A673 (cell line): ENCODE results near the gene PLCB4. TPM values are rescaled to one million over a fixed set of nuclear protein-coding genes. Genes with fewer than 3 reads are reported as not detected.

ENCODE experiments used
- BruUV-seq: library from RNA; stranded (reverse); fragments of 400-500 nt; replicated peaks from 2 replicates; lab custom pipeline; 2021; lab: Mats Ljungman, UMichigan
- CTCF ChIA-PET: fragments of 300-600 bp; sonication (Branson Sonifier 250); formaldehyde crosslinking; loops from one replicate; lab custom pipeline; 2022; ENCODE audit warnings: antibody characterized with exemption; lab: Charles Lee
- POLR2A ChIA-PET: fragments of 300-600 bp; sonication (Branson Sonifier 250); formaldehyde crosslinking; loops from one replicate; lab custom pipeline; 2022; ENCODE audit warnings: antibody characterized with exemption; ENCODE audit not compliant: low non-redundant PET; lab: Charles Lee
- DNase-seq: peaks from one replicate; pipeline ENCODE4 v3.0.0-alpha.2; 2015; ENCODE audit warnings: low spot score
- H3K27ac ChIP-seq: fragments of 200-600 bp; sonication (generic); 2 replicates; pipeline ENCODE4 v1.5.1; 2016; ENCODE audit warnings: mixed run types, low read depth, mild to moderate bottlenecking, mixed read lengths, antibody characterized with exemption, low read length; ENCODE audit not compliant: poor library complexity, severe bottlenecking
- H3K27me3 ChIP-seq: fragments of 200-600 bp; sonication (generic); replicated peaks from 2 replicates; pipeline ENCODE4 v1.6.1; 2017; ENCODE audit warnings: mixed run types, low read depth, mild to moderate bottlenecking, mixed read lengths, antibody characterized with exemption, low read length; ENCODE audit not compliant: insufficient read depth, poor library complexity
- H3K36me3 ChIP-seq: fragments of 200-600 bp; sonication (generic); 2 replicates; pipeline ENCODE4 v1.6.1; 2016; ENCODE audit warnings: mixed run types, mild to moderate bottlenecking, mixed read lengths, antibody characterized with exemption, low read length; ENCODE audit not compliant: insufficient read depth, poor library complexity, severe bottlenecking
- H3K4me1 ChIP-seq: fragments of 200-600 bp; sonication (generic); 2 replicates; pipeline ENCODE4 v1.6.1; 2017; ENCODE audit warnings: mixed run types, mild to moderate bottlenecking, mixed read lengths, antibody characterized with exemption, low read length; ENCODE audit not compliant: insufficient read depth, poor library complexity, severe bottlenecking
- H3K4me3 ChIP-seq: fragments of 200-600 bp; sonication (generic); 2 replicates; pipeline ENCODE4 v1.5.1; 2016; ENCODE audit warnings: low read depth, mixed run types, mild to moderate bottlenecking, mixed read lengths, low read length; ENCODE audit not compliant: poor library complexity, severe bottlenecking
- H3K9me3 ChIP-seq: fragments of 200-600 bp; sonication (generic); 2 replicates; pipeline ENCODE4 v1.6.1; 2016; ENCODE audit warnings: mixed run types, low read depth, mild to moderate bottlenecking, mixed read lengths, antibody characterized with exemption, low read length; ENCODE audit not compliant: poor library complexity, severe bottlenecking
- EZH2 ChIP-seq: fragments of 200-600 bp; sonication (generic); IDR thresholded peaks from 2 replicates; pipeline ENCODE4 v1.6.1; 2017; ENCODE audit warnings: borderline replicate concordance, low read depth, mild to moderate bottlenecking, mixed read lengths, antibody characterized with exemption, low read length; ENCODE audit not compliant: poor library complexity, severe bottlenecking
- intact Hi-C: fragments of 100-400 bp; cut with micrococcal nuclease; formaldehyde crosslinking; loops from one replicate; pipeline ENCODE4 v1.10.0; 2022; ENCODE audit not compliant: unreplicated experiment
- total RNA-seq: library from RNA; stranded (reverse); gene quantifications from 2 replicates; pipeline ENCODE4 v1.2.3, GENCODE V29; 2021
- TF ChIP-seq, protein P1 (sequence below): fragments of 300-800, 200-600 bp; sonication (generic); conservative IDR thresholded peaks from 2 replicates; pipeline ENCODE4 v1.5.1; 2017; ENCODE audit warnings: low read depth, mild to moderate bottlenecking, antibody characterized with exemption, low read length, moderate library complexity, mixed read lengths

PLCB4 gene
- total RNA-seq, 1 experiment from 2014 or later: 6.2 TPM

- no peak for TF ChIP-seq EZH2
- TF ChIP-seq, protein P1, sequence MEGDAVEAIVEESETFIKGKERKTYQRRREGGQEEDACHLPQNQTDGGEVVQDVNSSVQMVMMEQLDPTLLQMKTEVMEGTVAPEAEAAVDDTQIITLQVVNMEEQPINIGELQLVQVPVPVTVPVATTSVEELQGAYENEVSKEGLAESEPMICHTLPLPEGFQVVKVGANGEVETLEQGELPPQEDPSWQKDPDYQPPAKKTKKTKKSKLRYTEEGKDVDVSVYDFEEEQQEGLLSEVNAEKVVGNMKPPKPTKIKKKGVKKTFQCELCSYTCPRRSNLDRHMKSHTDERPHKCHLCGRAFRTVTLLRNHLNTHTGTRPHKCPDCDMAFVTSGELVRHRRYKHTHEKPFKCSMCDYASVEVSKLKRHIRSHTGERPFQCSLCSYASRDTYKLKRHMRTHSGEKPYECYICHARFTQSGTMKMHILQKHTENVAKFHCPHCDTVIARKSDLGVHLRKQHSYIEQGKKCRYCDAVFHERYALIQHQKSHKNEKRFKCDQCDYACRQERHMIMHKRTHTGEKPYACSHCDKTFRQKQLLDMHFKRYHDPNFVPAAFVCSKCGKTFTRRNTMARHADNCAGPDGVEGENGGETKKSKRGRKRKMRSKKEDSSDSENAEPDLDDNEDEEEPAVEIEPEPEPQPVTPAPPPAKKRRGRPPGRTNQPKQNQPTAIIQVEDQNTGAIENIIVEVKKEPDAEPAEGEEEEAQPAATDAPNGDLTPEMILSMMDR: no peak
- intact Hi-C loops: no loop called here
- Histone ChIP-seq H3K4me3 (no peak overlapping the region), H3K36me3 (no peaks in the 10 kb centered on the region), H3K27me3 (peaks cover 8% of the 10 kb centered on the region), H3K27ac (no peak overlapping the region), H3K9me3 (no peaks in the 10 kb centered on the region), H3K4me1 (peaks cover 4% of the 10 kb centered on the region)
- no peak for DNase-seq
- ChIA-PET POLR2A (no interaction called here), CTCF (no interaction called here)
- BruUV-seq: no TSS peak
These were observed 407.8 kb downstream of the PLCB4 start for GRCh38 chr20:9476637-9477036.

GRCh38 chr20:9478771-9479170 is 409.9 kb downstream of the PLCB4 start:
- TF ChIP-seq, protein P1: no peak
- TF ChIP-seq EZH2: no peak
- Histone ChIP-seq H3K9me3 (no peaks in the 10 kb centered on the region), H3K27me3 (peaks cover 8% of the 10 kb centered on the region), H3K36me3 (no peaks in the 10 kb centered on the region), H3K27ac (no peak overlapping the region), H3K4me3 (no peak overlapping the region), H3K4me1 (peaks cover 4% of the 10 kb centered on the region)
- POLR2A ChIA-PET: no interaction called here
- CTCF ChIA-PET: no interaction called here
- intact Hi-C loops: no loop called here
- BruUV-seq: no TSS peak
- no peak for DNase-seq

DNA sequence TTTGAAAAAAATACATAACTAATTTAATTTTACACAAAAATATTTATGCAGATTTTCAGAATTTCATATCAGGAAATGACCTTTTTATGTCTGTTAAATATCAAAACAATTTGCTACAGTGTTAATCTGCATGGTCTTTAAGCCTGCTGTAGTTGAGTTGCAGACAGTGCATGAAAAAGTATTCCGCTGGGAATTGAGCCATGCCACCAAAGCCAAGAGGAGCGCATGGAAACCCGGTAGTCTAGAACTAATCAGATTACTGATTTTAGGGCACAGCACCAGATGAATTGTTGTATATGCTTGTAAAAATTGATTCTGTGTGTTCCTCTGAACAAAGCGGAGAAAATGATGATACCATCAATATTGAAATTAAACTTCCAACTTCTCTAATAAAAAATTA is 411.2 kb downstream of the PLCB4 start:
- CTCF ChIA-PET: no interaction called here
- no TSS peak for BruUV-seq
- TF ChIP-seq EZH2: no peak
- TF ChIP-seq, protein P1: no peak
- POLR2A ChIA-PET: no interaction called here
- no peaks in the 10 kb centered on the region for H3K9me3 ChIP-seq
- no peaks in the 10 kb centered on the region for H3K36me3 ChIP-seq
- peak; percentile 67 for DNase-seq
- H3K4me3 ChIP-seq: no peak overlapping the region
- no peak overlapping the region for H3K27ac ChIP-seq
- H3K4me1 ChIP-seq: peaks cover 4% of the 10 kb centered on the region
- intact Hi-C loops: no loop called here
- peaks cover 8% of the 10 kb centered on the region for H3K27me3 ChIP-seq
